GM21528 (cell line): Measurements from ENCODE around the gene TTBK2.
"Not testable (repeated sequence)": the region's sequence is repeated elsewhere in the genome, so short reads cannot be mapped to it uniquely, and the experiment has no call there.

Experiments
- ATAC-seq: cut with Tn5 transposase; IDR thresholded peaks from one replicate; pipeline ENCODE4 v1.9.1; 2021; ENCODE audit warnings: mild to moderate bottlenecking, moderate library complexity; ENCODE audit not compliant: unreplicated experiment, low FRiP score

Gene TTBK2

GRCh38 chr15:42911058-42911592, 9.5 kb downstream of the TTBK2 start:
- ATAC-seq = no peak

- ATAC-seq = no peak
These were observed 12.0 kb downstream of the TTBK2 start for GRCh38 chr15:42908538-42908937.

GRCh38 chr15:42903388-42904324, 16.9 kb downstream of the TTBK2 start:
- no peak for ATAC-seq

GRCh38 chr15:42893911-42894310, 26.7 kb downstream of the TTBK2 start:
- ATAC-seq = not testable (repeated sequence)

- ATAC-seq = no peak
These were observed 29.0 kb downstream of the TTBK2 start for GRCh38 chr15:42891569-42891968.

GRCh38 chr15:42890161-42890913, 30.2 kb downstream of the TTBK2 start:
- no peak for ATAC-seq

- ATAC-seq = not testable (repeated sequence)
These were observed 33.2 kb downstream of the TTBK2 start for GRCh38 chr15:42887384-42887783.

GRCh38 chr15:42880121-42880520, 40.5 kb downstream of the TTBK2 start:
- ATAC-seq = no peak

DNA sequence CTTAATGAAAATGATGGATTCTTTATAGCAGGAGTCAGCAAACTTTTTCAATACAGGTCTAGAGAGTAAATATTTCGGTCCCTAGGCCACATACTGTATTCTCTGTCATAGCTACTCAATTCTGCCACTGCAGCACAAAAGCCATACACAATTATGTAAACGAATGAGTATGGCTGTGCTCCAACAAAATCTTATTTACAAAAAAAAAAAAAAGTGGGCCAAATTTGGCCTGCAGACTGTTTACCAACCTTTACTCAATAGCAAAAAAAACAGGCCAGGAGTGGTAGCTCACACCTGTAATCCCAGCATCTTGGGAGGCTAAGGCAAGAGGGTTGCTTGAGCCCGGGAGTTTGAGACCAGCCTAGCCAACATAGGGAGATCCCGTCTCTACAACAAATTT, 41.1 kb downstream of the TTBK2 start:
- ATAC-seq = no peak

DNA sequence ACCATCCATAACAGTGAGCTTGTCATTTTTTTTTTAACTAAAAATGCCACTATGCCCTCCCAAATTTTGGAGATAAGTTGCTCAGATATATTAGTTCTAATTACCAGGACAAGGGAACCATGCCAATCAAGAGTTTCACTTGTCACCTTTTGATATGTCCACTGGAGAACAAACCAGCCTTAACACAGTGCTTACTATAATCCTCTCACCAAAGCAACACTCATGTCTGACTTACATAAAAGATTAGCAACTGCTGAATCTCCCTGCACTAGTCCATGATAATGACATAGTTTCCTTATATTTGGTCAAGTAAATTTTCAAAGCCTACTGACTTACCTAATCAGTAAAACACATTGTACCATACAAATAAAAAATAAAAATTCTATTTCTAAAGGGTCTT, 44.4 kb downstream of the TTBK2 start:
- no peak for ATAC-seq

GRCh38 chr15:42868683-42869082, 51.9 kb downstream of the TTBK2 start:
- no peak for ATAC-seq

DNA sequence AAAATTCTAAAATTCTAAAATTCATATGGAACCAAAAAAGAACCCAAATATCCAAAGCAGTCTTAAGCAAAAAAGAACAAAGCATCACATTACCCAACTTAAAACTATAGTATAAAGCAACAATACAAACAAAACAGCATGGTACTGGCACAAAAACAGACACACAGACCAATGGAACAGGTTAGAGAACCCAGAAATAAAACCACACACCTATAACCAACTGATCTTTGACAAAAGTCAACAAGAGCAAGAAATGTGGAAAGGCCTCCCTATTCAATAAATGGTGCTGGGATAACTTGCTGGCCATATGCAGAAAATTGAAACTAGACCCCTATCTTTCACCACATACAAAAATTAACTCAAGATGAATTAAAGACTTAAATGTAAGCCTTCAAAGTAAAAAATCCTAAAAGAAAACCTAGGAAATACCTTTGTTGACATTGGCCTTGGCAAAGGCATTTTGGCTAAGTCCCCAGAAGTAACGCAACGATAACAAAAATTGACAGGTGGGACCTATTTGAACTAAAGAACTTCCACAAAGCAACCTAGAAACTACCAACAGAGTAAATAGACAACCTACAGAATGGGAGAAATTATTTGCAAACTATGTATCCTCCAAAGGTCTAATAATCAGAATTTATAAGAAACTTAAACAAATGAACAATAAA, 56.9 kb downstream of the TTBK2 start:
- ATAC-seq = no peak

DNA sequence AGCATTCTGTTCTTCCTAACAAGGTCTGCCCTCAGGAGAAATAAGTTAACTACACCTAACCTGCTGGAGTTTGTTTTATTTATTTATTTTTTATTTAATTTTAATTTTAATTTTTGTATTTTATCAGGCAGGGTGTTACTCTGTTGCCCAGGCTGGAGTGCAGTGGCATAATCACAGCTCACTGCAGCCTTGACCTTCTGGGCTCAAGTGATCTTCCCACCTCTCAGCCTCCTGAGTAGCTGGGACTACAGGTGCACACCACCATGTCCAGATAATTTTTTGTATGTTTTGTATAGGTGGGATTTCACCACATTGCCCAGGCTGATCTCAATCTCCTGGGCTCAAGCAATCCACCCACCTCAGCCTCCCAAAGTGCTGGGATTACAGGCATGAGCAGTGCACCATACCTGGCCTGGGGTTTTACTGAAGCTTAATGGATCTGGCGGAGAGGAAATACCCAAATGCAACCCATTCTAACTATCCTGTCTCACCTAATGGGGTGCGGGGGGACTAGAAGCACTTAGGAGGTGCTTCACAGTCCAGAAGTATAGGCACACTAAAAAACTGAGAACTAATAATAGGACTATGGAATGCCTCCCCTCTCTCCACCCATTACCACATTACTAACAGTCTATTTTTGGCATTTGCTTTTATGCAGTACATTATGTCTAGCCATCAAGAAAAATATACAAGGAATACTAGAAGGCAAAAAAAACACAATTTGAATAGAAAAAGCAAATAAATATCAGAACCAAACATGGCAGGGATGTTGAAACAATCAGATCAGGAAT, 61.4 kb downstream of the TTBK2 start:
- ATAC-seq = no peak

GRCh38 chr15:42858540-42858939, 62.0 kb downstream of the TTBK2 start:
- no peak for ATAC-seq

GRCh38 chr15:42854576-42854975, 66.0 kb downstream of the TTBK2 start:
- ATAC-seq = no peak

GRCh38 chr15:42849836-42850235, 70.7 kb downstream of the TTBK2 start:
- ATAC-seq = no peak

- no peak for ATAC-seq
These were observed 71.7 kb downstream of the TTBK2 start for GRCh38 chr15:42848846-42849245.

GRCh38 chr15:42846647-42847046, 73.9 kb downstream of the TTBK2 start:
- no peak for ATAC-seq

GRCh38 chr15:42845581-42845980, 75.0 kb downstream of the TTBK2 start:
- no peak for ATAC-seq

GRCh38 chr15:42843699-42844098, 76.9 kb downstream of the TTBK2 start:
- no peak for ATAC-seq
